Endodermal cell (in vitro differentiated cells): ENCODE data around the gene RANBP10. TPM values are rescaled to one million over a fixed set of nuclear protein-coding genes. Genes with fewer than 3 reads are reported as not detected.

Experiments used
- DNase-seq: peaks from one replicate; pipeline ENCODE4 v3.0.0-alpha.2; 2017
- H3K27ac ChIP-seq: 2 replicates; pipeline ENCODE4 v1.5.1; 2013; ENCODE audit warnings: mild to moderate bottlenecking, low read depth, low read length, moderate library complexity
- H3K27me3 ChIP-seq: 2 replicates; pipeline ENCODE4 v1.6.1; 2013; ENCODE audit warnings: mild to moderate bottlenecking, low read length, moderate library complexity; ENCODE audit not compliant: insufficient read depth, control insufficient read depth, poor library complexity, severe bottlenecking
- H3K36me3 ChIP-seq: 2 replicates; pipeline ENCODE4 v1.7.0; 2013; ENCODE audit warnings: mild to moderate bottlenecking, low read length, moderate library complexity; ENCODE audit not compliant: control insufficient read depth, insufficient read depth
- H3K4me1 ChIP-seq: one replicate; pipeline ENCODE4 v1.7.0; 2013; ENCODE audit warnings: low read length; ENCODE audit not compliant: control insufficient read depth, insufficient read depth
- H3K4me3 ChIP-seq: 2 replicates; pipeline ENCODE4 v1.5.1; 2013; ENCODE audit warnings: mild to moderate bottlenecking, low read length, moderate library complexity
- H3K9ac ChIP-seq: 2 replicates; pipeline ENCODE4 v1.6.1; 2013; ENCODE audit warnings: mild to moderate bottlenecking, low read length, moderate library complexity; ENCODE audit not compliant: poor library complexity, severe bottlenecking; ENCODE audit errors: extremely low read depth
- H3K9me3 ChIP-seq: 2 replicates; pipeline ENCODE4 v1.6.1; 2013; ENCODE audit warnings: mild to moderate bottlenecking, low read length, moderate library complexity; ENCODE audit not compliant: control insufficient read depth
- H3K27ac Mint-ChIP-seq: 2 replicates; pipeline ENCODE4 v1.8.0; 2020; ENCODE audit warnings: mixed read lengths
- H3K27me3 Mint-ChIP-seq: 2 replicates; pipeline ENCODE4 v1.8.0; 2021; ENCODE audit warnings: mild to moderate bottlenecking, mixed read lengths; ENCODE audit not compliant: insufficient read depth
- H3K36me3 Mint-ChIP-seq: 2 replicates; pipeline ENCODE4 v1.8.0; 2020; ENCODE audit warnings: low read depth, mixed read lengths
- H3K4me1 Mint-ChIP-seq: 2 replicates; pipeline ENCODE4 v1.8.0; 2020; ENCODE audit warnings: mixed read lengths
- H3K4me3 Mint-ChIP-seq: 2 replicates; pipeline ENCODE4 v1.8.0; 2020; ENCODE audit warnings: mild to moderate bottlenecking, moderate library complexity, mixed read lengths
- H3K9me3 Mint-ChIP-seq: 2 replicates; pipeline ENCODE4 v1.8.0; 2020; ENCODE audit warnings: mild to moderate bottlenecking, mixed read lengths
- WGBS, 2 experiments: methylation state at CpG; one replicate each; pipeline versions ENCODE4 v1.1.5 to v1.1.7; 2013; ENCODE audit warnings: missing lambda C conversion rate in 2 of 2, mixed read lengths in 1 of 2; ENCODE audit not compliant: insufficient coverage in 1 of 2, insufficient read length in 1 of 2; 5-methylcytosine and 5-hydroxymethylcytosine counted together
- total RNA-seq, 2 donors: library from RNA; stranded (reverse); fragmentation: NEBNext Ultra II Directional in 1 of 2; extraction: Animal tissue kit (Norgen Biotek cat#: 25700) in 1 of 2; gene quantifications; 2 replicates in 1 of 2; 3 replicates in 1 of 2; pipeline ENCODE4 v1.2.1, GENCODE V29; 2021
- TF ChIP-seq, protein P1 (sequence below): fragments of 200-600 bp; sonication (generic); conservative IDR thresholded peaks from 2 replicates; pipeline ENCODE4 v1.5.0; 2021; ENCODE audit warnings: antibody characterized with exemption, mild to moderate bottlenecking

Gene RANBP10
- total RNA-seq, 2 donors from 2014 or later: 19.2 to 22.5 TPM

- Mint-ChIP-seq H3K27ac (peak overlapping the region; percentile 91), H3K4me1 (peaks cover 47% of the 10 kb centered on the region), H3K4me3 (peak overlapping the region; percentile 89), H3K36me3 (peaks cover 14% of the 10 kb centered on the region), H3K9me3 (no peaks in the 10 kb centered on the region), H3K27me3 (no peaks in the 10 kb centered on the region)
- no peak for DNase-seq
- H3K4me3 ChIP-seq: peak overlapping the region; percentile 89
- peaks cover 22% of the 10 kb centered on the region for H3K4me1 ChIP-seq
- TF ChIP-seq, protein P1, sequence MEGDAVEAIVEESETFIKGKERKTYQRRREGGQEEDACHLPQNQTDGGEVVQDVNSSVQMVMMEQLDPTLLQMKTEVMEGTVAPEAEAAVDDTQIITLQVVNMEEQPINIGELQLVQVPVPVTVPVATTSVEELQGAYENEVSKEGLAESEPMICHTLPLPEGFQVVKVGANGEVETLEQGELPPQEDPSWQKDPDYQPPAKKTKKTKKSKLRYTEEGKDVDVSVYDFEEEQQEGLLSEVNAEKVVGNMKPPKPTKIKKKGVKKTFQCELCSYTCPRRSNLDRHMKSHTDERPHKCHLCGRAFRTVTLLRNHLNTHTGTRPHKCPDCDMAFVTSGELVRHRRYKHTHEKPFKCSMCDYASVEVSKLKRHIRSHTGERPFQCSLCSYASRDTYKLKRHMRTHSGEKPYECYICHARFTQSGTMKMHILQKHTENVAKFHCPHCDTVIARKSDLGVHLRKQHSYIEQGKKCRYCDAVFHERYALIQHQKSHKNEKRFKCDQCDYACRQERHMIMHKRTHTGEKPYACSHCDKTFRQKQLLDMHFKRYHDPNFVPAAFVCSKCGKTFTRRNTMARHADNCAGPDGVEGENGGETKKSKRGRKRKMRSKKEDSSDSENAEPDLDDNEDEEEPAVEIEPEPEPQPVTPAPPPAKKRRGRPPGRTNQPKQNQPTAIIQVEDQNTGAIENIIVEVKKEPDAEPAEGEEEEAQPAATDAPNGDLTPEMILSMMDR: no peak
- H3K9ac ChIP-seq: peak overlapping the region; percentile 95
- WGBS, 2 experiments: 55 to 67% methylated on average over 1 to 2 of the region's 2 CpGs
- no peaks in the 10 kb centered on the region for H3K27me3 ChIP-seq
- no peaks in the 10 kb centered on the region for H3K9me3 ChIP-seq
- H3K27ac ChIP-seq: peak overlapping the region; percentile 96
- H3K36me3 ChIP-seq: peaks cover 19% of the 10 kb centered on the region
These were observed 39.6 kb upstream of the RANBP10 start for GRCh38 chr16:67846063-67846319.

DNA sequence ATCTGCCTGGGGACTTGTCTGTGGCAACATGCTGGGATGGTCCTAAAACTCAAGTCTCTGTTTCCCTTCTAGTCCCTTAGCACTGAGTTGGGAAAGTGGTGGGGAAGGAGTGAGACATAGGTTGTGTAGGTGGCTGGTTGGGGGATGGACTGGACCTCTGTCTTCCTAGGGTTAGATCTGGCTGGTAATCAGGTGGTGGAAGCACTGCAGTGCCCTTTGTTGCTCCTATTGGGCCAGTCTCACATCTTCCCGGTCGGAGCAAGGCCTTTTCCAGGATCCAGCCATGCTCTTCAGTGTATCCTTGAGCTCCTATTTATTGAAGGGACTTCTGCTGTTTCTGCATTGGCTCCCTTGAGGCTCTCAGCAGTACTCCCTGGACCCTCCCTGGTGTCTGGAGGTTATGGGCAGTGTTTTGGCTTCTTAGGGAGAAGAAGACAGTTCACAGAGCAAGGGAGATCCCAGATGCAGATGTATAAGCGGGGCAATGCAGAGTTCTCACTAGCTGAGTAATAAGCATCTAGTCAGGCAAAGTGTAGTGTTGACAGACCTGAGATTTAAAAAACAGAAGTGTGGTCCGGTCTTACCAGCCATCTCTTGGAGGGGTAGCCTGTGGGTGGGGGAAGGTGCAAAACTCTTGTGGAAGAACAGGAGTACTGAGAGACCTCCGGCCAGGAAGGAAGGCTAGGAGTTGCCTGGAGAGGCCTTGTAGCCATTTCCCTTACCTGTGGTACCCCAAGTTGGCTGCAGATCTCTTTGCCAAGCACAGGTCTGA, 39.1 kb upstream of the RANBP10 start:
- no peaks in the 10 kb centered on the region for H3K9me3 ChIP-seq
- H3K27ac Mint-ChIP-seq: peak overlapping the region; percentile 91
- H3K4me1 ChIP-seq: peaks cover 22% of the 10 kb centered on the region
- H3K9me3 Mint-ChIP-seq: no peaks in the 10 kb centered on the region
- TF ChIP-seq, protein P1: no peak
- H3K36me3 Mint-ChIP-seq: peaks cover 13% of the 10 kb centered on the region
- H3K27me3 Mint-ChIP-seq: no peaks in the 10 kb centered on the region
- peak overlapping the region; percentile 96 for H3K27ac ChIP-seq
- peaks cover 47% of the 10 kb centered on the region for H3K4me1 Mint-ChIP-seq
- peak overlapping the region; percentile 89 for H3K4me3 ChIP-seq
- no peak for DNase-seq
- peak overlapping the region; percentile 95 for H3K9ac ChIP-seq
- peaks cover 17% of the 10 kb centered on the region for H3K36me3 ChIP-seq
- H3K27me3 ChIP-seq: no peaks in the 10 kb centered on the region
- peak overlapping the region; percentile 89 for H3K4me3 Mint-ChIP-seq
- WGBS, 2 experiments: 89 to 91% methylated on average over 4 to 5 of the region's 5 CpGs

DNA sequence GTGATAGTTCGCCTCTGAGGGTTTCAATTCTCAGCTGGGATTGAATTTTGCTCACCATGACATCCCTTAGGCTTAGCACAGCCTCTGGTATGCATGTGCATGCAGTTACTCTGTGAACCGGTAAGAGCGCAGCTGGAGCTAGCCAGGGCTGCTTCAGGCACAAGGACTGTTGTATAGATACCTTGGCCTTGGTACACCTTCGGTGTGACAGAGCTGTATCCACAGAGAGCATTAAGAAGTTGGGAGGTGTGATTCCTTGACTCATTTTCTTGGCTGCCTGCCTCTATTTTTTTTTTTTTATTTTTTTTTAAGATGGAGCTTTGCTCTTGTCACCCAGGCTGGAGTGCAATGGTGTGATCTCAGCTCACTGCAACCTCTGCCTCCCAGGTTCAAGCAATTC, 38.1 kb upstream of the RANBP10 start:
- no peak for DNase-seq
- peak overlapping the region; percentile 90 for H3K4me3 ChIP-seq
- H3K4me1 Mint-ChIP-seq: peaks cover 47% of the 10 kb centered on the region
- peaks cover 9% of the 10 kb centered on the region for H3K36me3 Mint-ChIP-seq
- no peak overlapping the region for H3K27ac Mint-ChIP-seq
- WGBS, 2 experiments: 84 to 85% methylated on average over 4 of the region's 4 CpGs
- peak overlapping the region; percentile 85 for H3K4me3 Mint-ChIP-seq
- no peak overlapping the region for H3K9ac ChIP-seq
- H3K9me3 Mint-ChIP-seq: no peaks in the 10 kb centered on the region
- peaks cover 11% of the 10 kb centered on the region for H3K36me3 ChIP-seq
- H3K27ac ChIP-seq: no peak overlapping the region
- H3K4me1 ChIP-seq: peaks cover 22% of the 10 kb centered on the region
- no peaks in the 10 kb centered on the region for H3K27me3 ChIP-seq
- H3K27me3 Mint-ChIP-seq: no peaks in the 10 kb centered on the region
- TF ChIP-seq, protein P1: peak; percentile 22
- no peaks in the 10 kb centered on the region for H3K9me3 ChIP-seq
